HepG2 (cell line): ENCODE data around the gene ZNF606. TPM values are rescaled to one million over a fixed set of nuclear protein-coding genes. Genes with fewer than 3 reads are reported as not detected.

Experiments
- ATAC-seq: fragments of 200-7000 bp; cut with Tn5 transposase; 3 replicates; pipeline ENCODE4 v1.9.1; 2020; ENCODE audit warnings: mild to moderate bottlenecking, moderate library complexity
- BruUV-seq: library from RNA; stranded (reverse); fragments of 400-500 nt; replicated peaks from 2 replicates; lab custom pipeline; 2021; lab: Mats Ljungman, UMichigan
- CTCF ChIA-PET: fragments of 300-600 bp; formaldehyde crosslinking; extraction: SDS; loops from one replicate; lab custom pipeline; 2021; ENCODE audit warnings: low total read pairs, inconsistent platforms, low intra/inter-chr PET ratio; lab: Yijun Ruan, JAX
- POLR2A ChIA-PET: fragments of 350-600 bp; sonication (Branson Sonifier 250); formaldehyde crosslinking; loops from one replicate; lab custom pipeline; 2020; ENCODE audit warnings: antibody characterized with exemption, inconsistent platforms; lab: Yijun Ruan, JAX
- DNase-seq: peaks from one replicate; pipeline ENCODE4 v3.0.0-alpha.2; 2015; ENCODE audit warnings: low spot score
- FAIRE-seq: peaks from 3 replicates; lab custom pipeline; 2011; peaks lifted over from hg19 to GRCh38; lab: Jason Lieb, UNC
- H2AFZ ChIP-seq: one replicate; pipeline ENCODE4 v1.6.1; 2011; ENCODE audit warnings: low read length, inconsistent platforms
- H3K27ac ChIP-seq: fragments of 300-600 bp; 3 replicates; pipeline ENCODE4 v1.8.0; 2011; ENCODE audit warnings: mixed run types, mild to moderate bottlenecking, mixed read lengths, low read length, inconsistent platforms; ENCODE audit not compliant: insufficient read depth; ENCODE audit errors: extremely low read length
- H3K27me3 ChIP-seq, 2 experiments: fragments of 200-600 bp in 1 of 2; 2 replicates in 1 of 2; 3 replicates in 1 of 2; pipeline versions ENCODE4 v1.6.0 to v1.8.0; 2011; ENCODE audit warnings: low read length in 2 of 2, mild to moderate bottlenecking in 2 of 2, moderate library complexity in 2 of 2, inconsistent platforms in 1 of 2; ENCODE audit not compliant: insufficient read depth in 2 of 2, control insufficient read depth in 1 of 2
- H3K36me3 ChIP-seq, 2 experiments: fragments of 200-600 bp in 1 of 2; replicated peaks in 1 of 2; 2 replicates in 1 of 2; 3 replicates in 1 of 2; pipeline versions ENCODE4 v1.5.1 to v1.8.0; 2011; ENCODE audit warnings: low read length in 2 of 2, inconsistent platforms in 1 of 2; ENCODE audit not compliant: insufficient read depth in 2 of 2, control insufficient read depth in 1 of 2
- H3K4me1 ChIP-seq: 2 replicates; pipeline ENCODE4 v1.5.1; 2012; ENCODE audit warnings: low read length, inconsistent platforms; ENCODE audit not compliant: insufficient read depth
- H3K4me2 ChIP-seq: 2 replicates; pipeline ENCODE4 v1.6.0; 2011; ENCODE audit warnings: low read depth, low read length, inconsistent platforms
- H3K4me3 ChIP-seq, 3 experiments: fragments of 200-600 bp in 1 of 3; sonication (generic), shearing (Covaris generic) in 1 of 3; replicated peaks in 1 of 3; 2 replicates each; pipeline ENCODE4 v1.5.1; 2011 to 2016; ENCODE audit warnings: low read length in 3 of 3, inconsistent platforms in 2 of 3, low read depth in 2 of 3, mild to moderate bottlenecking in 2 of 3, control low read depth in 1 of 3, mixed read lengths in 1 of 3; ENCODE audit not compliant: insufficient read depth in 1 of 3
- H3K79me2 ChIP-seq: one replicate; pipeline ENCODE4 v1.6.1; 2011; ENCODE audit warnings: low read length, inconsistent platforms; ENCODE audit not compliant: insufficient read depth
- H3K9ac ChIP-seq: 2 replicates; pipeline ENCODE4 v1.6.0; 2011; ENCODE audit warnings: mild to moderate bottlenecking, low read depth, low read length, inconsistent platforms; ENCODE audit not compliant: insufficient read depth
- H3K9me3 ChIP-seq: 2 replicates; pipeline ENCODE4 v1.5.1; 2012; ENCODE audit warnings: mild to moderate bottlenecking, low read length
- H4K20me1 ChIP-seq: 2 replicates; pipeline ENCODE4 v1.6.0; 2011; ENCODE audit warnings: inconsistent platforms, mild to moderate bottlenecking, low read length, moderate library complexity; ENCODE audit not compliant: insufficient read depth
- ARHGAP35 ChIP-seq: sonication (generic); formaldehyde crosslinking; IDR thresholded peaks from 2 replicates; pipeline ENCODE4 v1.9.0; 2022; ENCODE audit warnings: mild to moderate bottlenecking, inconsistent platforms, moderate library complexity, missing genetic modification reagents, borderline replicate concordance
- NR1H2 ChIP-seq: sonication (generic); formaldehyde crosslinking; IDR thresholded peaks from 2 replicates; pipeline ENCODE4 v1.8.1; 2022; ENCODE audit warnings: low read depth, missing genetic modification reagents, borderline replicate concordance
- RARA ChIP-seq: IDR thresholded peaks from 2 replicates; pipeline ENCODE4 v1.6.1; 2016; ENCODE audit warnings: missing genetic modification reagents, missing compliant biosample characterization
- RCOR2 ChIP-seq: IDR thresholded peaks from 2 replicates; pipeline ENCODE4 v1.6.1; 2016; ENCODE audit warnings: missing biosample characterization, missing genetic modification reagents
- RFXAP ChIP-seq: sonication (generic); formaldehyde crosslinking; IDR thresholded peaks from 2 replicates; pipeline ENCODE4 v1.4.0; 2020; ENCODE audit warnings: missing genetic modification reagents, borderline replicate concordance
- SIN3A ChIP-seq: IDR thresholded peaks from 2 replicates; pipeline ENCODE4 v1.6.1; 2011; ENCODE audit warnings: low read depth, mild to moderate bottlenecking, control low read depth, low read length, borderline replicate concordance
- ZNF234 ChIP-seq: sonication (generic); formaldehyde crosslinking; conservative IDR thresholded peaks from 2 replicates; pipeline ENCODE4 v1.5.1; 2020; ENCODE audit warnings: mild to moderate bottlenecking, missing genetic modification reagents
- ZNF446 ChIP-seq: sonication (generic); formaldehyde crosslinking; IDR thresholded peaks from 2 replicates; pipeline ENCODE4 v1.5.0; 2020; ENCODE audit warnings: mild to moderate bottlenecking, missing genetic modification reagents
- ZNF558 ChIP-seq: sonication (generic); formaldehyde crosslinking; IDR thresholded peaks from 2 replicates; pipeline ENCODE4 v1.9.0; 2022; ENCODE audit warnings: mild to moderate bottlenecking, missing genetic modification reagents, borderline replicate concordance
- WGBS: methylation state at CpG from one replicate; pipeline ENCODE4 v1.1.6; 2017; ENCODE audit warnings: low lambda C conversion rate; 5-methylcytosine and 5-hydroxymethylcytosine counted together
- in situ Hi-C: cut with HindIII; loops from 2 replicates; pipeline ENCODE4 v1.10.0; 2017; ENCODE audit warnings: low pct_unique_long_range_greater_than_20kb; ENCODE audit not compliant: extremely low pct_ligation_motif_present
- intact Hi-C: fragments of 100-400 bp; cut with micrococcal nuclease; formaldehyde crosslinking; loops from one replicate; pipeline ENCODE4 v1.10.0; 2022; ENCODE audit not compliant: unreplicated experiment
- polyA plus RNA-seq, 8 experiments: library from polyadenylated mRNA; depleted of rRNA in 3 of 8; stranded (reverse) in 7 of 8; unstranded in 1 of 8; fragments of >200 nt; fragmentation: Illumina TruSeq in 4 of 8; extraction: Trizol in 4 of 8; gene quantifications; 2 replicates each; pipeline versions ENCODE4 v1.2.1 to v1.2.3, GENCODE V29; 2011 to 2016; ENCODE audit warnings: low read depth in 4 of 8, missing spikeins in 1 of 8, mixed read lengths in 1 of 8; ENCODE audit not compliant: insufficient read depth in 1 of 8
- total RNA-seq, 5 experiments: library from RNA; depleted of rRNA; stranded (reverse); fragments of >200 nt; fragmentation: Illumina TruSeq; extraction: Trizol; gene quantifications; 2 replicates each; pipeline ENCODE4 v1.2.3, GENCODE V29; 2016; ENCODE audit warnings: low read depth in 1 of 5
- TF ChIP-seq, protein P1 (sequence below): sonication (generic); formaldehyde crosslinking; IDR thresholded peaks from 2 replicates; pipeline ENCODE4 v1.4.0; 2020; ENCODE audit warnings: missing genetic modification reagents
- TF ChIP-seq, protein P2 (sequence below): sonication (generic); formaldehyde crosslinking; conservative IDR thresholded peaks from 2 replicates; pipeline ENCODE4 v1.4.0; 2020; ENCODE audit warnings: mild to moderate bottlenecking, missing genetic modification reagents, moderate library complexity
- TF ChIP-seq, protein P3 (sequence below): sonication (generic); formaldehyde crosslinking; IDR thresholded peaks from 2 replicates; pipeline ENCODE4 v1.8.0; 2022; ENCODE audit warnings: missing genetic modification reagents, low read depth, mild to moderate bottlenecking, borderline replicate concordance
- TF ChIP-seq, protein P4 (sequence below): sonication (generic); formaldehyde crosslinking; IDR thresholded peaks from 2 replicates; pipeline ENCODE4 v1.5.0; 2020; ENCODE audit warnings: missing genetic modification reagents, mild to moderate bottlenecking, borderline replicate concordance

The ZNF606 gene
- total and polyA plus RNA-seq, 2 of the 13 experiments (the other 11 are each of a cell fraction or from before 2014, with no cell fraction given) = 4.2 to 14.8 TPM

DNA sequence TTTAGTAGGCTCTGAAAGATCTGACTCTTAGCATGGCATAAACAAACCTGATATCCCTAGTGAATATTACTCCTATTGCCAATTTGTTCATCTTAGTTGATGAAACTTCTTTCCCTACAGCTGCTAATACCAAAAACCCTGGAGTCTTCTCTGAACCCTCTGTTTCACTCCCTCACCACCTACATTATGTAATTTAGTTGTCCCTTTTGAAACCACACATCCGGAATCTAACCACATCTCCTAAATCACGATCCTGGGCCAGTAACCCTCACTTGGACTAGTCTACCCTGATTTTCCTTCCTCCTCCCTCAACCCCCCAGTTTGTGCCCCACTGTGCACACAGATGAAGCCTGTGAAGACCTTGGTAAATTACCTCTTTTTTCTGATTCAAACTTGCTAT is 56.3 kb downstream of the ZNF606 start:
- in situ Hi-C loops (no loop called here), intact Hi-C loops (no loop called here)
- H3K27me3 ChIP-seq = no peaks in the 10 kb centered on the region; a peak in 1 of 5 replicates
- H3K4me3 ChIP-seq = peak overlapping the region; percentile 76 to 90 (median 88)
- no peak overlapping the region for H2AFZ ChIP-seq
- DNase-seq = no peak
- no peak overlapping the region for H3K27ac ChIP-seq
- FAIRE-seq = no peak
- H3K36me3 ChIP-seq = peaks cover 7 to 26% of the 10 kb centered on the region in 2 experiments; a peak in 4 of 5 replicates
- peaks cover 21% of the 10 kb centered on the region for H3K79me2 ChIP-seq
- WGBS = 69% methylated on average over 2 of the region's 2 CpGs
- ChIA-PET CTCF (no interaction called here), POLR2A (no interaction called here)
- peaks cover 15% of the 10 kb centered on the region for H3K4me1 ChIP-seq
- H3K9ac ChIP-seq = peak overlapping the region; percentile 84; the same call in 1 of the 2 replicates
- ATAC-seq = no peak
- peaks cover 36% of the 10 kb centered on the region for H3K9me3 ChIP-seq
- TF ChIP-seq ZNF558 (CRISPR knock-in tag) = no peak
- TF ChIP-seq, protein P1, sequence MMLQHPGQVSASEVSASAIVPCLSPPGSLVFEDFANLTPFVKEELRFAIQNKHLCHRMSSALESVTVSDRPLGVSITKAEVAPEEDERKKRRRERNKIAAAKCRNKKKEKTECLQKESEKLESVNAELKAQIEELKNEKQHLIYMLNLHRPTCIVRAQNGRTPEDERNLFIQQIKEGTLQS = no peak
- TF ChIP-seq ZNF234 (CRISPR knock-in tag) = no peak
- TF ChIP-seq ARHGAP35 (CRISPR knock-in tag) = no peak
- TF ChIP-seq, protein P2, sequence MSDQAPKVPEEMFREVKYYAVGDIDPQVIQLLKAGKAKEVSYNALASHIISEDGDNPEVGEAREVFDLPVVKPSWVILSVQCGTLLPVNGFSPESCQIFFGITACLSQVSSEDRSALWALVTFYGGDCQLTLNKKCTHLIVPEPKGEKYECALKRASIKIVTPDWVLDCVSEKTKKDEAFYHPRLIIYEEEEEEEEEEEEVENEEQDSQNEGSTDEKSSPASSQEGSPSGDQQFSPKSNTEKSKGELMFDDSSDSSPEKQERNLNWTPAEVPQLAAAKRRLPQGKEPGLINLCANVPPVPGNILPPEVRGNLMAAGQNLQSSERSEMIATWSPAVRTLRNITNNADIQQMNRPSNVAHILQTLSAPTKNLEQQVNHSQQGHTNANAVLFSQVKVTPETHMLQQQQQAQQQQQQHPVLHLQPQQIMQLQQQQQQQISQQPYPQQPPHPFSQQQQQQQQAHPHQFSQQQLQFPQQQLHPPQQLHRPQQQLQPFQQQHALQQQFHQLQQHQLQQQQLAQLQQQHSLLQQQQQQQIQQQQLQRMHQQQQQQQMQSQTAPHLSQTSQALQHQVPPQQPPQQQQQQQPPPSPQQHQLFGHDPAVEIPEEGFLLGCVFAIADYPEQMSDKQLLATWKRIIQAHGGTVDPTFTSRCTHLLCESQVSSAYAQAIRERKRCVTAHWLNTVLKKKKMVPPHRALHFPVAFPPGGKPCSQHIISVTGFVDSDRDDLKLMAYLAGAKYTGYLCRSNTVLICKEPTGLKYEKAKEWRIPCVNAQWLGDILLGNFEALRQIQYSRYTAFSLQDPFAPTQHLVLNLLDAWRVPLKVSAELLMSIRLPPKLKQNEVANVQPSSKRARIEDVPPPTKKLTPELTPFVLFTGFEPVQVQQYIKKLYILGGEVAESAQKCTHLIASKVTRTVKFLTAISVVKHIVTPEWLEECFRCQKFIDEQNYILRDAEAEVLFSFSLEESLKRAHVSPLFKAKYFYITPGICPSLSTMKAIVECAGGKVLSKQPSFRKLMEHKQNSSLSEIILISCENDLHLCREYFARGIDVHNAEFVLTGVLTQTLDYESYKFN (CRISPR knock-in tag) = no peak
- TF ChIP-seq RCOR2 = no peak
- no peak for TF ChIP-seq ZNF446 (CRISPR knock-in tag)
- TF ChIP-seq, protein P3, sequence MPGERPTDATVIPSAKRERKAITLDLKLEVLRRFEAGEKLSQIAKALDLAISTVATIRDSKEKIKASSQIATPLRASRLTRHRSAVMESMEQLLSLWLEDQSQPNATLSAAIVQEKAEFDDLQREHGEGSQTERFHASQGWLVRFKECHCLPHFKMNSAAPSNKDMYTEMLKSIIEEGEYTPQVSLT (CRISPR knock-in tag) = no peak
- TF ChIP-seq, protein P4, sequence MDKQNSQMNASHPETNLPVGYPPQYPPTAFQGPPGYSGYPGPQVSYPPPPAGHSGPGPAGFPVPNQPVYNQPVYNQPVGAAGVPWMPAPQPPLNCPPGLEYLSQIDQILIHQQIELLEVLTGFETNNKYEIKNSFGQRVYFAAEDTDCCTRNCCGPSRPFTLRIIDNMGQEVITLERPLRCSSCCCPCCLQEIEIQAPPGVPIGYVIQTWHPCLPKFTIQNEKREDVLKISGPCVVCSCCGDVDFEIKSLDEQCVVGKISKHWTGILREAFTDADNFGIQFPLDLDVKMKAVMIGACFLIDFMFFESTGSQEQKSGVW (CRISPR knock-in tag) = no peak
- TF ChIP-seq RARA (CRISPR knock-in tag) = no peak
- TF ChIP-seq NR1H2 (CRISPR knock-in tag) = no peak
- no peak for TF ChIP-seq RFXAP (CRISPR knock-in tag)
- TF ChIP-seq SIN3A = no peak
- BruUV-seq = TSS peak; percentile 60
- H4K20me1 ChIP-seq = no peaks in the 10 kb centered on the region
- peak overlapping the region; percentile 90 for H3K4me2 ChIP-seq
